ENCODE measurements around the gene TOM1.

DNA sequence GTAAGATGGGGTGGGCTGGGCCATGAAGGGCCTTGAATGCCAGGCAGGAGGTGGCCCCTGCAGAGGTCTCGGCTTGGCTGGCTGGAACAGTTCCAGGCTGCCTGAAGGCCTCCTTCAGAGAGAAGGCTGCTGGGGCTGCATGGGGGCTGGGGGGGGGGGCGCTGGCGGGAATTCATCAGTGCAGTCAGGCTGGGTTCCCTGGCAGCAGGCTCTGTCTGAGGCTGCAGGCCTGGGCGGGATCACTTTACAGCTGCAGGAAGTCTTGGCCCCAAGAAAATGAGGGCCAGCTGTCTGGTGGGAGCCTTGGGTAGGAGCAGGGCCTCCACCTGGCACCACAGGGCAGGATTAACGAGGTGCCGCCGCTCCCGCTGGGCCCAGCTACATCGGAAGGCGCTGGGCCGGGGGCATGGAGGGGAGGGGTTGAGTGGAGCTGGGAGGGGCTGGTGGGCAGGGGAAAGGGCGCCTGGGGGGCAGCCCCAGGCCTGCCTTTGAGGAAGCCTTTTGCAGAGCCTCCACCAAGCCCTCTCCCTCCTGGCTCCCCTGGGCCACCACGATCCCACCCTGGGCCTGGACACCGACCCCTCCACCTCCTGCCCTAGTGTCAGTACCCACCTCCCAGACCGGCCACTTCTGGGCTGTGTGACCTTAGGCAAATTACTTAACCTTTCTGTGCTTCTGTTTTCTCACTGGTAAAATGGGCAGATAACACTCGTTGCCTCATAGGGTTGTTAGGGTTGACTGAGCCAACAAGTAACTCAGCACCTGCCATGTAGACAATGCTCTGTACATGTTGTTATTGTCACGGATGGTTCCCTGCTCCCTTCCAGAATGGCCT is 50.2 kb downstream of the TOM1 start:
- TF ChIP-seq KDM1A (CRISPR knock-in tag; IDR thresholded peaks at IDR 0.05) (no peak), ATAD3A (CRISPR knock-in tag; IDR thresholded peaks at IDR 0.05) (no peak), MTA1 (CRISPR knock-in tag; IDR thresholded peaks at IDR 0.05; ENCODE audit: borderline replicate concordance) (no peak)
- TF ChIP-seq, protein P1, sequence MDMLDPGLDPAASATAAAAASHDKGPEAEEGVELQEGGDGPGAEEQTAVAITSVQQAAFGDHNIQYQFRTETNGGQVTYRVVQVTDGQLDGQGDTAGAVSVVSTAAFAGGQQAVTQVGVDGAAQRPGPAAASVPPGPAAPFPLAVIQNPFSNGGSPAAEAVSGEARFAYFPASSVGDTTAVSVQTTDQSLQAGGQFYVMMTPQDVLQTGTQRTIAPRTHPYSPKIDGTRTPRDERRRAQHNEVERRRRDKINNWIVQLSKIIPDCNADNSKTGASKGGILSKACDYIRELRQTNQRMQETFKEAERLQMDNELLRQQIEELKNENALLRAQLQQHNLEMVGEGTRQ (IDR thresholded peaks at IDR 0.05; ENCODE audit: low read depth, low read length), result no peak
- TF ChIP-seq, protein P1 (CRISPR knock-in tag; IDR thresholded peaks at IDR 0.05; ENCODE audit: borderline replicate concordance), result no peak
